GM19455 (cell line): Measurements from ENCODE around the gene SLC7A9.

Experiments used
- ATAC-seq: cut with Tn5 transposase; IDR thresholded peaks from one replicate; pipeline ENCODE4 v1.9.1; 2021; ENCODE audit not compliant: unreplicated experiment

Gene SLC7A9

DNA sequence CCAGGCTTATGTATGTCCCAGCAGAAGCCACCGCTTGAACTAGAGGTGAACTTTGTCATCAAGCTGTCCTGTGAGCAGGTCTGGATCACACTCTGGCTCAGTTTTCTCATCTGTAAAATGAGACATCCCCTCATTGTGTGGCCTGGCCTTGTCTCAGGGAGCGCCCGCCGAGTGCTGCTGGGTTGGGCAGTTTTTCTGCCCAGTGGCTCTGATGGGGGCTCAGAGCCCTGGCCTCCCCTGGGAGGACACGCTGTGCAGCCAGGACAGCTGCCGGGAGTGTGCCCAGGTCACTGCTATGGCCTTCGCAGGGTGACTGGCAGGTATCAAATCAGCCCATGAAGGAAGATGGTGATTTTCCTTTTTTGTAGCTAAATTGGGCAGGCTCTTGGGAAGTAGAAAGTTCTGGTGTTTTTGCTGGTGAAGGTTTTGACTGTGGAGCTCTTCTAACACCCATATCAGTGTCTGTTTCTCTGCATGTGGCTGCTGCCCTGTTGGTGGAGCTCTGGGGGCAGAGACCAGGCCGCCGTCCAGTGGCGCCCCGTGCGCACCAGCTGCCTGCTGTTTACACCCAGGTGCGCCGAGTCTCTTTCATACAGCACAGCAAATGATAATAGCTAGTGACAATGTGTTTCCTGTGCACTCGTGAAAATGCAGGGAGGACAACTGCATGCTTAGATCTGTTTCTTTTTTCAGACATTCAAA lies 40.8 kb downstream of the SLC7A9 start:
- no peak for ATAC-seq

- no peak for ATAC-seq
These were observed 41.4 kb downstream of the SLC7A9 start for GRCh38 chr19:32828139-32828538.

DNA sequence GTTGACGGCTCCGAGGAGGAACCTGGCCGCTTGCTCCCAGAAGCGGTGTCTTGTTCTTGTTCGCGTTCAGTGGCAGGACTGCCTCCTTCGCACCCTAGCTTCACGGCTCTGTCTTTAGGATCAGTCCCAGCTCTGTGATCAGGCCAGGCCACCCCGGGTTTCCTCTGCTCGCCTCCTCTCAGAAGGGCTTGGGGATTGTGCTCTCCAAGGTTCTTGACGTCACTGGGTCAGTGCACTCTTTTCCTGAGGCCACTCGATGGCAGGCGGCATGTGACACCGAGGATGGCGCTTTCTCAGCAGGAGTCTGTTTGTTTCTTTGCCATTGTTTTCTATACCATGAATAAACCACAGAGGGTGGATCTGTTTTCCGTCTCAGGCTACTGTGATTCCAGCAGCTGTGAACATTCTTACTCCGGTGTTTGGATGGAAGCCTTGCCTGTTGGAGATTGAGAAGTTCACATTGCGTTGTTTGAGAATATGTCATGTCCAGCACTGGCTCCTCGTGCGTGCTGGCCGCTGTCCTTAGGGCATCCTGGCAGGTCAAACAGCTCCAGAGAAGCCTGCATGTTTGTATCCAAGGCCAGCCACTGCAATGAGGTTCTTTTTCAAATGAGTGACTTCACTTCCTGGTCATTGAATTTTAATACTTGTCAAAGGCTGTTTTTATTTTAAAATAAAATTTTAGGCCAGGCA lies 44.5 kb downstream of the SLC7A9 start:
- no peak for ATAC-seq

DNA sequence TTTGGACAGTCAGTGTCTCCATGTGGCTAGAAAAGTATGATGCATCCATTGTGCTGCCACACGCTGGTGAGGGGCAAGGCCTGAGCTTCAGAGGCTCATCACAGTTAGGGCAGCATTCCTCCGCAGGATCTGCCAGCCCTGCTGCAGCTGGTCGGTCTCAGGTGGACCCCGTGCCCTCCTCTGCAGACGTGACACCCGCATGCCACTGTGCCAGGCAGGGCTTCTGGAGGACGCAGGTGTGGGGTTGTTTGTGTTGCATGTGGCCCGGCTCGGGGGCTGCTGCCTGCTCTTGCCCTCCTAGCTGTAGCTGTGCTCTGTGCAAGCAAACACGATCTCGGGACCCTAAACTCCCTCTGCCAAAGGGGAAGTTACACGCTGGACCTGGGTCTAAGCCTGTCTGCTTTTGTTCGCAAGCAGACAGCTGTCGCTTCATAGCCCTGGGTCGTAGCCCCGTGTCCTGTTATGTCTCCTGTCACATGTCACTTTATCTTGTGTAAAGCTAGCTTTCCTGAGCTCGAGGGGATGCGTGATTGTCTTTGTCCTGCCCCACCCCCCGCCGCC lies 45.3 kb downstream of the SLC7A9 start:
- ATAC-seq = no peak

- ATAC-seq = no peak
These were observed 45.8 kb downstream of the SLC7A9 start for GRCh38 chr19:32823747-32824102.

GRCh38 chr19:32822916-32823746 lies 46.4 kb downstream of the SLC7A9 start:
- ATAC-seq = no peak

GRCh38 chr19:32819419-32820400 lies 49.9 kb downstream of the SLC7A9 start:
- no peak for ATAC-seq

DNA sequence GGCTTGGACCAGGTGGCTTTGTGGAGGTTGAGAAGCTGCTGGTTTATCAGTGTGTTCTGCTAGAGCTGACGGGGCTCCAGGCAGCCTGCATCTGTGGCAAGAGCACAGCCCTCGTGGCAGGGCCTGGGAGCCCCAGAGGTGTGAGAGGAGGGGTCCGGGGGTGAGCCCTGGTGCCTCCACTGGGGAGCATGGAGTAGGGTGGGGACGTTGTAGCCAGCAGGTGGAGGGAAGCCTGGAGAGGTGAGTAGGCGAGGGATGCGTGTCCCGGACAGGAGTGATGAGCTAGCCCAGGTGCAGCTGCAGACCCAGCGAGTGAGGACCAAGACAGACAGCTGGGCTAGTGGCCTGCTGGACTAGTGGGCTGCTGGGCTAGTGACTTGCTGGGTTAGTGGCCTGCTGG lies 51.0 kb downstream of the SLC7A9 start:
- ATAC-seq = no peak

DNA sequence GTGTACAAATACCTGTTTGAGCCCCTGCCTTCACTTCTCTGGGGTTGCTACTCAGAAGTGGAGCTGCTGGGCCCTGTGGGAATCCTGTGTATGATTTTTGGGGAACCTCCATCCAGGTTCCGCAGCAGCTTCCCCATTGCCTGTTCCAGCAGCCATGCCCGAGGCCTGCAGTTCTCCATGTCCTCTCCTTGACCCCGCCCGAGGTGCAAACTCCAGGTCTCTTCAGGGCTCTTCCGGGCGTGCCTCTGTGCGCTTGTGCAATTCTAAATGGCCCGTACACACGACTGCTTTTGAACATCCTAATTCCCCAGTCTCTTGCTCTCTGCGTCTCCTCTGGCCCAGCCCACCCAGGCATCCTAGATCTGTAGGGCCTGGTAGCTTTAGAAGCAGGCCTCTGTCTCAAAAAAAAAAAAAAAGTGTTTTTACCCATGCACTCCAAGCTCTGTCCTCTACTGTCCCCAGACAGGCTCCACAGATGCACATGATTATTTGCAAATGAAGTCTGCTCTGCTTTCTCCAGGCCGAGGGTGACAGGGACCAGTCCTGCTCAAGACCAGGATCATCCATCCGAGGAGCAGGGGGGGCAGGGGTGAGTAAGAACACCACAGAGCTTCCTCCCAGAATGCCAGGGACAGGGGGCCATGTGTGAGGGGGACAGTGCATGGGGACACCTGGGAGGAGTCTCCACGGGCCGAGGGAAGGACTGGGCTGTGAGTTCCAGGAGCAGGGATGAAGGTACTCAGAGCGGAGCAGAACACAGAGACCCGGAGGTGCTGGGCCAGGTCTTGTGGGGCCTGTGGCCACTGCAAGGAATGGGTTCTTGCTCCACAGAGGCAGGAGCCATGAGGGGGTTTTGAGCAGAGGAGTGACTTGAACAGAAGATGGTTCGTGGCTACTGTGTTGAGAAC lies 51.7 kb downstream of the SLC7A9 start:
- ATAC-seq = no peak

- ATAC-seq = no peak
These were observed 52.9 kb downstream of the SLC7A9 start for GRCh38 chr19:32816555-32817099.

- no peak for ATAC-seq
These were observed 54.9 kb downstream of the SLC7A9 start for GRCh38 chr19:32814624-32815023.

- no peak for ATAC-seq
These were observed 55.6 kb downstream of the SLC7A9 start for GRCh38 chr19:32813862-32814425.

DNA sequence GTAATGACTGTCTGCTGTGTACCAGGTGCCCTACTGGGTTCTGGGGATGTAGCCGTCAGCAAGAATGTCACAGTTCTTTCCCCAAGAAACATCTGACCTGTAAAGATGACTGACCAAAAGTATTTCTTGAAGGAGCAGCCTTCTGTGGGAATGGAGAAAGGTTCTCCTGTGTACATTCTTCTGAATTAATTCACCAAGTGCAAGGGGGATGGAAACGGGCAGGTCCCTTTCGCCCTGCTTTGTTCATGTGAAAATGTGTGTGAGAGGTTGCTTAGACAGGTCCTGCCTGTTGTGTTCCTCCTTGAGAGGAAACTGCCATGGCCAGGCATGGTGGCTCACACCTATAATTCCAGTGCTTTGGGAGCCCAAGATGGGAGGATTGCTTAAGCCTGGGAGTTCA lies 57.0 kb downstream of the SLC7A9 start:
- no peak for ATAC-seq

DNA sequence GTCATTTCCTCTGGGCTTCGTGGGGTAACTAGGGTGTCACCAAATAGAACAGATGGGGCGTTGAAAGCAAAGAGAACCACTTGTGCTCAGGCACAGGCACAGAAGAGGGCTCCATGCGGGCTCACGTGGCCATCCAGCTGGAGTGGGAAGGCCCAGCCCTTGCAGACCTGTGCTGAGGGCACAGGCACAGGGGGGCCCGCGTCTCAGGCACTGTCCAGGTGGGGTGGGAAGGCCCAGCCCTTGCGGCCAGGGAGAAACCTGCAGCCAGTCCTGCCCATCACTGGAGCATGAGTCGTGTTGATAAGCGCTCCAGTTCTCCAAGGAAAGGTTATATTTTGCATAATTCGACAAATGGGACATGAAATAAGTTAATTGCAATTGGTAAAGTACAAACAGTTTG lies 57.5 kb downstream of the SLC7A9 start:
- ATAC-seq = no peak

DNA sequence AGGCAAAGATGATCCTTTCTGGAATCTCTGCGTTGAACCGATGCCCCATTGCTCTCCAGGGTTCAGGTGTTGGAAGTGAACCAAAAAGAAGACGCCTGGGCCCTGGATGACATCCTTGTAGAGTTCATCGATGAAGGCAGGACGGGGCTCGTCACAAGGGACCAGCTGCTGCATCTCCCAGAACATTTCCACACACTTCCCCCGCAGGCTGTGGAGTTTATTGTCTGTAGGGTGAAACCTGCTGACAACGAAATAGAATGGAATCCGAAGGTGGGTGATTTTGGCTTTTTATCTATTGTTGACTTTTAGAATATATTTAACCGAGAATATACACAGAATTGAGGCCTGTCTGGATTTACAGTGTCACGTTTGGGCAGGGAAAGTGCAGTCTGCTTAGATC lies 58.4 kb downstream of the SLC7A9 start:
- no peak for ATAC-seq

DNA sequence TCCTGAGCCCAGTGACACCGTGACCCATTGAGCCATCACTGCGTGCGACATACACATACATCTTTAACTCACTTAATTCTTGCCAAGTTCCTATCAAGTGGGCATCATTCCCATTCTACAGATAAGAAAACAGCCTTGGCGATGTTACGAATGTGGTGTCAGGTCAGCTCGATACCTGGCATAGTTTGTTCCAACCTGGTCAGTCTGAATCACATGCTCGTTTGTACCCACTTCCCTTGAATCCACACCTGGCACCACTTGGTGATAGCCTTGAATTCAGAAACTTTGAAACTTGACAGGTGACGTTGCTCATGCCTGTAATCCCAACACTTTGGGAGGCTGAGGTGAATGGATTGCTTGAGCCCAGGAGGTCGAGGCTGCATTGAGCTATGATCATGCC lies 59.1 kb downstream of the SLC7A9 start:
- ATAC-seq = no peak

GRCh38 chr19:32809754-32810153 lies 59.8 kb downstream of the SLC7A9 start:
- ATAC-seq = no peak

DNA sequence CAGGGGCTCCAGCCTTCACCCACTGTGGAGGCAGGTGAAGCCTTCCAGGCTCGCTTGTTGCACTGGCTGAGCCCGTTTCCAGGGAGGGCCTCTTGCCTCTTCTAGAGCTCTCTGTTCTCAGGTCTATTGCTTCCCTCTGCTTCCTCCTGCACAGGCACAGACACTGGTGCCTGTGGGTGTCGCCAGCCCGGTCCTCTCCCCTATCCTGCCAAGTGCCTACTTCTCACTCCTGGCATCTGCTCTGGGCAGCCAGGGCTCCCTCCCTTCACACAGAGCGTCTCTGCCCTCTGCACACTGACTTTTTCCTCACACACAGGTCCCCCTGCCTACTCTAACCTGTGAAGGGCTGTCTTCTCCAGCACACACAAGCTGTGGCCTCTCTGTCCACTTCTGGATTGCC lies 60.3 kb downstream of the SLC7A9 start:
- no peak for ATAC-seq

DNA sequence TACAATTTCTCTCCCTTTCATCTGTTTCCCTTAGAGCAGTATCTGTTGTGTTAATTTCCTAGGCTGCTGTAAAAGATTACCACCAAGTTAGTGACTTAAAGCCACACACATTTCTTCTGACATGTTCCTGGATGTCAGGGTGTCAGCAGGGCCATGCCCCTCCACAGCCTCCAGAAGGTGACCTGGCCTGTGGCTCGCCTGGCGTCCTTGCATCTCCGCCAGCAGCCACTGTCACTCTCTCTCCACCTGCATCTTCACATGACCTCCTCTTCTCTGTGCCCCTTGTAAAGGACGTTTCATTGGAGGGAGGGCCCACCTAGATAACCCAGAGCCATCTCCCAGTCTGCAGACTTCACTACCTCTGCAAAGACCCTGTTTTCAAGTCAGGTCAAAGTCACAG lies 61.3 kb downstream of the SLC7A9 start:
- ATAC-seq = no peak
